SK-MEL-5 (cell line): Measurements from ENCODE around the gene PCDHGB1. TPM values are rescaled to one million over a fixed set of nuclear protein-coding genes. Genes with fewer than 3 reads are reported as not detected.
"Not testable (repeated sequence)": the region's sequence is repeated elsewhere in the genome, so short reads cannot be mapped to it uniquely, and the experiment has no call there.

Experiments used
- DNase-seq: peaks from one replicate; pipeline ENCODE4 v3.0.0-alpha.2; 2016; ENCODE audit warnings: low read depth, low spot score
- in situ Hi-C: cut with HindIII; loops from 2 replicates; pipeline ENCODE4 v1.10.0; 2016; ENCODE audit warnings: low sequenced_read_pairs, high pct_unique_total_duplicates, low pct_unique_long_range_greater_than_20kb
- total RNA-seq: library from RNA; depleted of rRNA; stranded (reverse); fragments of >200 nt; shearing (Covaris generic); gene quantifications from 2 replicates; pipeline ENCODE4 v1.2.3, GENCODE V29; 2014

The PCDHGB1 gene
- total RNA-seq, 1 experiment from 2014 or later: 1.6 TPM

DNA sequence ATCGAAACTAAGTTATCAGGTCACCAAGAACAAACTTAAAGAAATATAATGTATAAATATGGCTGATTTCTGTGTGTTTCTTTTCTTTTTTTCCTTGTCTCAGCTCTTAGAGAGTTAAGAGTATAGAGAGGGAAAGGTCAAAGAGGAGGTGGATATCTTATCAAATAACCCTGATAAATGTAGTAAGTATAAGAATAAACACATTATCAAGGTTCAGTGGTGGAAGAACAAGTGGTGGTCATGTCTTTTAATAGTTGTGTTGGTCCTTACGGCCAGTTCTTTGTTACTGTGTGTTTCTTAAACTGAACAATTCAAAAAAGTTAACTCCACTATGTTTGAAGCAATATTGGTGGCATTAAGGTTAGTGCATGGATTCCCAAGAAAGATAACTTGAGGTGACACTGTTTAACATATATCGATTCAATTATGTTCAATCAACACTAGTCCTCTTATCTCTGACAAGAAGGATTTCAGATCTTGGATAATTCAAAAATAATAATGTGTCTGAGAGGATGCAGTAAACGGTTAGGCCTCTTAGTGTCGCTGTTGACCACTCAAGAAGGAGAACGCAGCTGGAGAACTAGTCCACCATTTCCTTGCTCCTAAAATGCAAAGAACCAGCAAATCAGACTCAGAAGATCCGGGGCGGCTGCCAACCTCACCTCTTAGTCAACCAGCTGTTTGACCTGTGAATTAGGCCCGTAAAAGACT, 6.5 kb upstream of the PCDHGB1 start, which contains the start of gene PCDHGA3:
TSS of gene PCDHGA3 (plus strand) at position 588 of the 711 bp plus-strand sequence. CDS start 205 bp downstream, outside the sequence.
- peak; percentile 41 for DNase-seq

DNA sequence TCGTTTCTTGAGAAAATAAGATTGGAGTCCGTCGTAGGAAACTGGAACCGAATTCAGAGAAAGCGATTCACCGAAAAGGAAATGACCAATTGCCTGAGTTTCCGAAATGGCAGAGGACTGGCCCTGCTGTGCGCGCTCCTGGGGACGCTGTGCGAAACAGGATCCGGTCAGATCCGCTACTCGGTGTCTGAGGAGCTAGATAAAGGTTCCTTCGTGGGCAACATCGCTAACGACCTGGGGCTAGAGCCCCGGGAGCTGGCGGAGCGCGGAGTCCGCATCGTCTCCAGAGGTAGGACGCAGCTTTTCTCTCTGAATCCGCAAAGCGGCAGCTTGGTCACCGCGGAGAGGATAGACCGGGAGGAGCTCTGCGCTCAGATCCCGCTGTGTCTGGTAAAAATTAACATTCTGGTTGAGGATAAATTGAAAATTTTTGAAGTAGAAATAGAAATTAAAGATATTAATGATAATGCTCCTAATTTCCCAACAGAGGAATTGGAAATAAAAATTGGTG, 5.9 kb upstream of the PCDHGB1 start:
- DNase-seq: no peak
- in situ Hi-C loops: no loop called here

More for the DNA sequence above, 6.5 kb upstream of the PCDHGB1 start, which contains the start of gene PCDHGA3:
- in situ Hi-C loops: no loop called here

DNA sequence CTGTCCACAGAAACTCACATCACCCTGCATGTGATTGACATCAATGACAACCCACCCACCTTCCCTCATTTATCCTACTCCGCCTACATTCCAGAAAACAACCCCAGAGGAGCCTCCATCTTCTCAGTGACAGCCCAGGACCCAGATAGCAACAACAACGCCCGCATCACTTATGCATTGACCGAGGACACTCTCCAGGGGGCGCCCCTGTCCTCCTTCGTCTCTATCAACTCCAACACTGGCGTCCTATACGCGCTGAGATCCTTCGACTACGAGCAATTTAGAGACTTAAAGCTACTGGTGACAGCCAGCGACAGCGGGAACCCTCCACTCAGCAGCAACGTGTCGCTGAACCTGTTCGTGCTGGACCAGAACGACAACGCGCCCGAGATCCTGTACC, 4.6 kb upstream of the PCDHGB1 start:
- in situ Hi-C loops: no loop called here

DNA sequence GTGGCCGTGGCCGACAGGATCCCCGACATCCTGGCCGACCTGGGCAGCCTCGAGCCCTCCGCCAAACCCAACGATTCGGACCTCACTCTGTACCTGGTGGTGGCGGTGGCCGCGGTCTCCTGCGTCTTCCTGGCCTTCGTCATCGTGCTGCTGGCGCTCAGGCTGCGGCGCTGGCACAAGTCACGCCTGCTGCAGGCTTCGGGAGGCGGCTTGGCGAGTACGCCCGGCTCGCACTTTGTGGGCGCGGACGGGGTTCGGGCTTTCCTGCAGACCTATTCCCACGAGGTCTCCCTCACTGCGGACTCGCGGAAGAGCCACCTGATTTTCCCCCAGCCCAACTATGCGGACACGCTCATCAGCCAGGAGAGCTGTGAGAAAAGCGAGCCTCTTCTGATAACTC, 3.9 kb upstream of the PCDHGB1 start:
- in situ Hi-C loops, DNase-seq: not testable (repeated sequence)

More for the DNA sequence above, 4.6 kb upstream of the PCDHGB1 start:
- DNase-seq: no peak

DNA sequence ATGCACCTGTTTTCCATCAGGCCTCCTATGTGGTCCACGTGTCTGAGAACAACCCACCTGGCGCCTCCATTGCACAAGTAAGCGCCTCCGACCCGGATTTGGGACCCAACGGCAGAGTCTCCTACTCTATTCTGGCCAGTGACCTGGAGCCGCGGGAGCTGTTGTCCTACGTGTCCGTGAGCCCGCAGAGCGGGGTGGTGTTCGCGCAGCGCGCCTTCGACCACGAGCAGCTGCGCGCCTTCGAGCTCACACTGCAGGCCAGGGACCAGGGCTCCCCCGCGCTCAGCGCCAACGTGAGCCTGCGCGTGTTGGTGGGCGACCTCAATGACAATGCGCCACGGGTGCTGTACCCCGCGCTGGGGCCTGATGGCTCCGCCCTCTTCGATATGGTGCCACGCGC, 1.7 kb downstream of the PCDHGB1 start:
- in situ Hi-C loops: no loop called here
- DNase-seq: no peak

DNA sequence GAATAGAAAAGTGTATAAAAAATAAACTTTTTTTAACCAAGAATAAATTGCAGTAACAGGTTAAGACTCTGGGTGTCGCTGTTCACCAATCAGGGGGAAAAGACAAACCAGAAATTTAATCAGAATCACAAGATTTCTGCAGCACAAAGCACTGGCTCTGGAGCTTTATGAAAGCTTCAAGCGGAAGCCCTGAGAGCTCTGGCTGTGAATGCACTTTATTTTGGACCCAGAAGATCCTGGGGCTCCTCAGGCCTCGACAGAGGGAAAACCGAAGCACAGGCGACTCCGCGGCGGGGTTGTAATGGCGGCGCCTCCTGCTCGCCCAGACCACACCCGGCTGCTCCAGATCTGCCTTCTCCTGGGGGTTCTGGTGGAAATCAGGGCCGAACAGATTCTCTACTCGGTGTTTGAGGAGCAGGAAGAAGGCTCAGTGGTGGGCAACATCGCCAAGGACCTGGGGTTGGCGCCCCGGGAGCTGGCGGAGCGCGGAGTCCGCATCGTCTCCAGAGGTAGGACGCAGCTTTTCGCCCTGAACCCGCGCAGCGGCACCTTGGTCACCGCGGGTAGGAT, 5.1 kb downstream of the PCDHGB1 start, which contains the start of gene PCDHGA4:
TSS of gene PCDHGA4 (plus strand) at position 122 of the 570 bp plus-strand sequence. CDS start at position 209, 87 bp downstream.
- in situ Hi-C loops: no loop called here
- DNase-seq: no peak

DNA sequence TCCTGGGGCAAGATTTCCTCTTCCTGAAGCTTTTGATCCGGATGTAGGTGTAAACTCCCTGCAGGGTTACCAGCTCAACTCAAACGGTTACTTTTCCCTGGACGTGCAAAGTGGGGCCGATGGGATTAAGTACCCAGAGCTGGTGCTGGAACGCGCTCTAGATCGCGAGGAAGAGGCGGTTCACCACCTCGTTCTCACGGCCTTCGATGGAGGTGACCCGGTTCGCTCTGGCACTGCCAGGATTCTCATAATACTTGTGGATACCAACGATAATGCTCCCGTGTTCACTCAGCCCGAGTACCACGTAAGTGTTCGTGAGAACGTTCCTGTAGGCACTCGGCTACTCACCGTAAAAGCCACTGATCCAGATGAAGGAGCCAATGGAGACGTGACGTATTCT, 5.7 kb downstream of the PCDHGB1 start:
- DNase-seq: no peak
- in situ Hi-C loops: no loop called here

DNA sequence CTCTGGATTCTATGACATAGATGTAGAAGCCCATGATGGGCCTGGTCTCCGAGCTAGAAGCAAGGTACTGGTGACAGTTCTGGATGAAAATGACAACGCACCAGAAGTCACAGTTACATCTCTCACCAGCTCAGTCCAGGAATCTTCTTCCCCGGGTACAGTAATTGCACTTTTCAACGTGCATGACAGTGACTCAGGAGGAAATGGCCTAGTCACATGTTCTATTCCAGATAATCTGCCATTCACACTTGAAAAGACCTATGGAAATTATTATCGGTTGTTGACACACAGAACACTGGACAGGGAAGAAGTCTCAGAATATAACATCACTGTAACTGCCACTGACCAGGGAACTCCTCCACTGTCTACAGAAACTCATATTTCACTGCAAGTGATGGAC, 6.2 kb downstream of the PCDHGB1 start:
- in situ Hi-C loops: no loop called here
- no peak for DNase-seq

DNA sequence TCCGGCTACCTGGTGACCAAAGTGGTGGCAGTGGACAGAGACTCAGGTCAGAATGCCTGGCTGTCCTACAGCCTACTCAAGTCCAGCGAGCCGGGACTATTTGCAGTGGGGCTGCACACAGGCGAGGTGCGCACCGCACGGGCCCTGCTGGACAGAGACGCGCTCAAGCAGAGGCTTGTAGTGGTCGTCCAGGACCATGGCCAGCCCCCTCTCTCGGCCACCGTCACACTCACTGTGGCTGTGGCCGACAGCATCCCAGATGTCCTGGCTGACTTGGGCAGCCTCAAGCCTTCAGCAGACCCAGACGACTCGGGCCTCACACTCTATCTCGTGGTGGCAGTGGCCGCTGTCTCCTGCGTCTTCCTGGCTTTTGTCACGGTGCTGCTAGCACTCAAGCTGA, 7.1 kb downstream of the PCDHGB1 start:
- in situ Hi-C loops: no loop called here

DNA sequence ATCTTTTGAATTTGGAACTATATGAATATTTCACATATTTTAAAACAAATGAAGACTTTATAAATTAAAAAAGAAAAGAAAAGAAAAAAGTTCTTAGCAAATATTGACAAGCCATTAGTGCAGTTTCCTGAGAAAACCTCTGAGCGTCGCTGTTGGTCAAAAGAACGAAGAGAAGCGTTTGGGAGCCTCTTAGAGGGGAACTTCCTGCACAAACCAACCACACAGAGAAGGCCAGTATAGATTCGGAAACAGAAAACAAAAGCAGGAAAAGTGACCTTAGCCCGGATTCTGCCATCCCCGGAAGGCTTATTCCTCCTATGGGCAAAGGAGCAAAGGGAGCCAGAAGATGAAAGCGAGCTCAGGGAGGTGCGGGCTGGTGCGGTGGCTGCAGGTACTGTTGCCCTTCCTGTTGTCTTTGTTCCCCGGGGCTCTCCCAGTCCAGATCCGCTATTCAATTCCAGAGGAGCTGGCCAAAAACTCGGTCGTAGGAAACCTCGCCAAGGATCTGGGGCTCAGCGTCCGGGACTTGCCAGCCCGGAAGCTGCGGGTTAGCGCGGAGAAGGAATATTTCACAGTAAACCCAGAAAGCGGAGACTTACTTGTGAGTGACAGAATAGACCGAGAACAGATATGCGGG, 10.0 kb downstream of the PCDHGB1 start, which contains the start of gene PCDHGB2:
TSS of gene PCDHGB2 (plus strand) at position 205 of the 637 bp plus-strand sequence. CDS start at position 347, 142 bp downstream.
- peak; percentile 51 for DNase-seq
- in situ Hi-C loops: no loop called here

More for the DNA sequence above, 7.1 kb downstream of the PCDHGB1 start:
- DNase-seq: no peak

DNA sequence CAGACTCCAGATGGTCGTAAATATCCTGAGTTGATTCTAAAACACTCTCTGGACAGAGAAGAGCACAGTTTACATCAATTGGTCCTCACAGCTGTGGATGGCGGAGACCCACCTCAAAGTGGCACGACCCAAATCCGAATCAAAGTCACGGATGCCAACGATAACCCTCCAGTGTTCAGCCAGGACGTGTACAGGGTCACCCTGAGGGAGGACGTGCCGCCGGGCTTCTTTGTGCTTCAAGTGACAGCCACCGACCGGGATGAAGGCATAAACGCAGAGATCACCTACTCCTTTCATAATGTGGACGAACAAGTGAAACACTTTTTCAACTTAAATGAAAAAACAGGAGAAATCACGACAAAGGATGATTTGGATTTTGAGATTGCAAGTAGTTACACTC, 10.8 kb downstream of the PCDHGB1 start:
- DNase-seq: no peak
- in situ Hi-C loops: no loop called here

DNA sequence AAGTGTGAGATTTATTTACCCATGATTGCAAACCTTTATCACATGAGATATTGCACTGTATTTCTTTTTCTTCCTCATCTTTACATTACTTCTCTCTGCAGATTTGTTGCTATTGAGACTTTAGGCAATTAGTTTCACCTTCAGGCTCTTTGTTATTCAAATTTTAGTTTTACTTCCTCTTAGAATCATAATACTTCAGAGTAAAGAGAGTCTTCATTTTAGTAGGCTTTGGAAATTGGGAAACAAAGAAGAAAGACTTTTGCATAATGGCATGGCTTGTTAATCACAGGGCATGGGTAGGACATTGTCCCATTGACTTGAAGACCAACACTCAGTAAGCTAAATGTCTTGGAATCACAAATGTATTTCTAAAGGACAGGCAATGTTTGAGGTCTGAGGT, 12.8 kb downstream of the PCDHGB1 start:
- in situ Hi-C loops: no loop called here
- no peak for DNase-seq

DNA sequence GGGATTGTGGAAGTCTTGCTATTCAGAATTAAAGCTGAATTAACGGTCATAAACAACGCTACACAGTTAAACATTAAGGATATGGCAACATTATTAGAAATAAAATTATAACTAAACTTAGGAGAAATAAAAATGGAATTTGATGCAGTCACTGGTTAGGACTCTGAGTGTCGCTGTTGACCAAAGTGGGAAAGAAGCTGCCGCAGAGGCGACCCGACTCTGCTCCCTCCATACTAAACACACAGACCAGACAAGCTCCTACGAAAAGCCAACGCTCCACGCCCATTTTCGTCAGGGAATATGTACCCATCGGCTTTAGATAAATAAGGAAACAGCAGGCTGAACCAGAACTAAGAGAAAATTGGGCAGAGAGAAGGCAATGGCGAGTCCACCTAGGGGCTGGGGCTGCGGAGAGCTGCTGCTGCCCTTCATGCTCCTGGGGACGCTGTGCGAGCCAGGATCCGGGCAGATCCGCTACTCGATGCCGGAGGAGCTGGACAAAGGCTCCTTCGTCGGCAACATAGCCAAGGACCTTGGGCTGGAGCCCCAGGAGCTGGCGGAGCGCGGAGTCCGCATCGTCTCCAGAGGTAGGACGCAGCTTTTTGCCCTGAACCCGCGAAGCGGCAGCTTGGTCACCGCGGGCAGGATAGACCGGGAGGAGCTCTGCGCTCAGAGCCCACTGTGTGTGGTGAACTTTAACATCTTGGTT, 14.2 kb downstream of the PCDHGB1 start, which contains the start of gene PCDHGA5:
TSS of gene PCDHGA5 (plus strand) at position 211 of the 709 bp plus-strand sequence. CDS start at position 380, 169 bp downstream.
- peak; percentile 20 for DNase-seq
- in situ Hi-C loops: no loop called here

DNA sequence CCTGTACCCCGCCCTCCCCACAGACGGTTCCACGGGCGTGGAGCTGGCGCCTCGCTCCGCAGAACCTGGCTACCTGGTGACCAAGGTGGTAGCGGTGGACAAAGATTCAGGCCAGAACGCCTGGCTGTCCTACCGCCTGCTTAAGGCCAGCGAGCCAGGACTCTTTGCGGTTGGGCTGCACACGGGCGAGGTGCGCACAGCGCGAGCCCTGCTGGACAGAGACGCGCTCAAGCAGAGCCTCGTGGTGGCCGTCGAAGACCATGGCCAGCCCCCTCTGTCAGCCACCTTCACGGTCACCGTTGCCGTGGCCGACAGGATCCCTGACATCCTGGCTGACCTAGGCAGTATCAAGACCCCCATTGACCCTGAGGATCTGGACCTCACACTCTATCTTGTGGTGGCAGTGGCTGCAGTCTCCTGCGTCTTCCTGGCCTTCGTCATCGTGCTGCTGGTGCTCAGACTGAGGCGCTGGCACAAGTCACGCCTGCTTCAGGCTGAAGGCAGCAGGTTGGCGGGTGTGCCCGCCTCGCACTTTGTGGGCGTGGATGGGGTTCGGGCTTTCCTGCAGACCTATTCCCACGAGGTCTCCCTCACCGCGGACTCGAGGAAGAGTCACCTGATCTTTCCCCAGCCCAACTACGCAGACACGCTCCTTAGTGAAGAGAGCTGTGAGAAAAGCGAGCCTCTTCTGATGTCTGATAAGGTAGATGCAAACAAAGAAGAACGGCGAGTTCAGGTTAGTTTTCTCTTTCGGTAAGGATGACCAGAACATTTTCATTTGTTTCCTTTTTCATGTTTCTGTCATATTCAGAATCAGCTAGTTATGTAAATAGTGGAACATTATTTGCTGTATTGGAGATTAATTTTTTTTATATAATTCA, 16.4 kb downstream of the PCDHGB1 start:
- in situ Hi-C loops: no loop called here
- DNase-seq: no peak

DNA sequence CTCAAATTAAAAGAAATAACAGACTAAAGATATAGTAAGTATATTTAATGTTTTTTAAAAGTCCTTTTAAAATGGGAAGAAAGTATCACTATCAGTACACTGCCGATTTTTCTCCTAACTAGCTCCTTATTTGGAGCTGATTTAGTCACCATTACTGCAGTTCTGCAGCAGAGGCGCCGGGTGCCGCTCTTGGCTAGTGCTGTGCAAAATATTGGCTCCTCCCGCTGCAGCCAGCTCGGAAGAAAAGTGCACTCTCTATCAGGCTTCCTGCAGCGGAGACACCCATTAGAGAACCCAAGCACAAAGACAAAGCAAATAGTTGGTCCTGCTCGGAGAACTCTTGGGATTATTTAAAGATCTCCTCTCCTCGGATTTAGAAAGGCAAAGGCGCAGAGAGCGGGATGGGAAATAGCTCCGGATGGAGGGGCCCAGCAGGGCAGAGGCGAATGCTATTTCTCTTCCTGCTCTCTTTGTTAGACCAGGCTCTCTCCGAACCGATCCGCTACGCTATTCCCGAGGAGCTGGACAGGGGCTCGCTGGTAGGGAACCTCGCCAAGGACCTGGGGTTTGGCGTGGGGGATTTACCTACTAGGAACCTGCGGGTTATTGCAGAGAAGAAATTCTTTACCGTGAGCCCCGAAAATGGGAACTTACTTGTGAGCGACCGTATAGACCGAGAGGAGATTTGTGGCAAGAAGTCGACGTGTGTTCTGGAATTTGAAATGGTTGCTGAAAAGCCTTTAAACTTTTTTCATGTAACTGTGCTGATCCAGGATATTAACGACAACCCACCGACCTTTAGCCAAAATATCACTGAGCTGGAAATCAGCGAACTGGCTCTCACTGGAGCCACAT, 20.3 kb downstream of the PCDHGB1 start, which contains the start of gene PCDHGB3:
TSS of gene PCDHGB3 (plus strand) at position 249 of the 855 bp plus-strand sequence. CDS start at position 402, 153 bp downstream.
- DNase-seq: peak; percentile 33
- in situ Hi-C loops: no loop called here
